Loucy (cell line): ENCODE data around the gene CHKB.

Experiments used
- H2AFZ ChIP-seq: fragments of 200-600 bp; sonication (generic); 2 replicates; pipeline ENCODE4 v1.6.0; 2016; ENCODE audit warnings: antibody characterized with exemption, mild to moderate bottlenecking, low read length, moderate library complexity
- H3F3A ChIP-seq: fragments of 200-600 bp; 2 replicates; pipeline ENCODE4 v1.6.0; 2016; ENCODE audit warnings: antibody characterized with exemption, low read depth, mild to moderate bottlenecking
- H3K27me3 ChIP-seq: fragments of 200-600 bp; sonication (generic); 2 replicates; pipeline ENCODE4 v1.6.1; 2014; ENCODE audit warnings: low read length, mild to moderate bottlenecking; ENCODE audit not compliant: insufficient read depth, poor library complexity, severe bottlenecking
- H3K36me3 ChIP-seq: fragments of 200-600 bp; sonication (generic); 2 replicates; pipeline ENCODE4 v1.6.1; 2016; ENCODE audit warnings: low read length; ENCODE audit not compliant: insufficient read depth
- H3K4me1 ChIP-seq: fragments of 200-600 bp; sonication (generic); 2 replicates; pipeline ENCODE4 v1.5.1; 2014; ENCODE audit warnings: low read length, mild to moderate bottlenecking; ENCODE audit not compliant: insufficient read depth, poor library complexity, severe bottlenecking
- H3K4me2 ChIP-seq: fragments of 200-600 bp; sonication (generic); 2 replicates; pipeline ENCODE4 v1.6.0; 2014; ENCODE audit warnings: antibody characterized with exemption, low read length, low read depth, mild to moderate bottlenecking; ENCODE audit not compliant: poor library complexity, severe bottlenecking
- H3K4me3 ChIP-seq: fragments of 200-600 bp; sonication (generic); 2 replicates; pipeline ENCODE4 v1.5.1; 2014; ENCODE audit warnings: low read length, mild to moderate bottlenecking, mixed read lengths; ENCODE audit not compliant: poor library complexity, severe bottlenecking
- H3K79me2 ChIP-seq: fragments of 200-600 bp; sonication (generic); 2 replicates; pipeline ENCODE4 v1.6.1; 2014; ENCODE audit warnings: low read length; ENCODE audit not compliant: insufficient read depth
- H3K9ac ChIP-seq: fragments of 200-600 bp; sonication (generic); 2 replicates; pipeline ENCODE4 v1.6.0; 2014; ENCODE audit warnings: mild to moderate bottlenecking, low read depth, low read length, moderate library complexity; ENCODE audit not compliant: poor library complexity, severe bottlenecking
- H3K9me2 ChIP-seq: fragments of 200-600 bp; sonication (generic); replicated peaks from 2 replicates; pipeline ENCODE4 v1.6.1; 2016; ENCODE audit warnings: low read depth, low read length, mixed read lengths
- H3K9me3 ChIP-seq: fragments of 200-600 bp; sonication (generic); 2 replicates; pipeline ENCODE4 v1.6.1; 2014; ENCODE audit warnings: mild to moderate bottlenecking, antibody characterized with exemption, low read length, low read depth; ENCODE audit not compliant: insufficient read depth
- H4K20me1 ChIP-seq: fragments of 200-600 bp; sonication (generic); 2 replicates; pipeline ENCODE4 v1.6.0; 2014; ENCODE audit warnings: antibody characterized with exemption, low read length, mild to moderate bottlenecking; ENCODE audit not compliant: insufficient read depth, poor library complexity, severe bottlenecking
- EZH2phosphoT487 ChIP-seq: fragments of 200-600 bp; IDR thresholded peaks from 2 replicates; pipeline ENCODE4 v1.6.1; 2018; ENCODE audit warnings: antibody characterized with exemption, mild to moderate bottlenecking, moderate library complexity, borderline replicate concordance
- TF ChIP-seq, protein P1 (sequence below): fragments of 200-600 bp; sonication (generic); conservative IDR thresholded peaks from 2 replicates; pipeline ENCODE4 v1.5.1; 2014; ENCODE audit warnings: mild to moderate bottlenecking, antibody characterized with exemption, low read length

The CHKB gene

DNA sequence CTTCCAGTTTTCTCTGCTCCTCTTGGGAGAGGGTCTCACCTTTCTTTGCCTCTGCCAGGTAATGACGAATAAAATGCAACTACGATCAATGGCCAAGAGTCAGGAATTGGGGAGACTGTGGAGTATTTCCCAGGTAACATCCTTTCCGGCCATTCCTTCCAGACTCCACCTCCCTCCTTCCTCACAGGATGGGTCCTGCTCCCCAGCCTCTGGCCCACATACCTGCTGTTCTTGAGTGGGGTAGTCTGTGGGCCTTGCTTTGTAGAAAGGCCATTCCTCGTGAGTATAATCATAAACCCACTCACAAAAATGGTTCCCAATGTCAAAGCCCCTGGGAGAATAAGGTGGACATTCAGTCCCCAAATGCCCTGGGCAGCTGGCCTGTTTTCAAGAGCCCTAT, 2.9 kb downstream of the CHKB start:
- H3K4me1 ChIP-seq, result peaks cover 18% of the 10 kb centered on the region
- no peaks in the 10 kb centered on the region for H3K27me3 ChIP-seq
- H3K4me3 ChIP-seq, result no peak overlapping the region
- no peak overlapping the region for H2AFZ ChIP-seq
- H3K36me3 ChIP-seq, result no peaks in the 10 kb centered on the region
- no peak for TF ChIP-seq EZH2phosphoT487
- TF ChIP-seq, protein P1, sequence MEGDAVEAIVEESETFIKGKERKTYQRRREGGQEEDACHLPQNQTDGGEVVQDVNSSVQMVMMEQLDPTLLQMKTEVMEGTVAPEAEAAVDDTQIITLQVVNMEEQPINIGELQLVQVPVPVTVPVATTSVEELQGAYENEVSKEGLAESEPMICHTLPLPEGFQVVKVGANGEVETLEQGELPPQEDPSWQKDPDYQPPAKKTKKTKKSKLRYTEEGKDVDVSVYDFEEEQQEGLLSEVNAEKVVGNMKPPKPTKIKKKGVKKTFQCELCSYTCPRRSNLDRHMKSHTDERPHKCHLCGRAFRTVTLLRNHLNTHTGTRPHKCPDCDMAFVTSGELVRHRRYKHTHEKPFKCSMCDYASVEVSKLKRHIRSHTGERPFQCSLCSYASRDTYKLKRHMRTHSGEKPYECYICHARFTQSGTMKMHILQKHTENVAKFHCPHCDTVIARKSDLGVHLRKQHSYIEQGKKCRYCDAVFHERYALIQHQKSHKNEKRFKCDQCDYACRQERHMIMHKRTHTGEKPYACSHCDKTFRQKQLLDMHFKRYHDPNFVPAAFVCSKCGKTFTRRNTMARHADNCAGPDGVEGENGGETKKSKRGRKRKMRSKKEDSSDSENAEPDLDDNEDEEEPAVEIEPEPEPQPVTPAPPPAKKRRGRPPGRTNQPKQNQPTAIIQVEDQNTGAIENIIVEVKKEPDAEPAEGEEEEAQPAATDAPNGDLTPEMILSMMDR, result no peak
- H3F3A ChIP-seq, result no peaks in the 10 kb centered on the region
- H3K9me2 ChIP-seq, result no peaks in the 10 kb centered on the region
- no peak overlapping the region for H3K9ac ChIP-seq
- no peaks in the 10 kb centered on the region for H3K9me3 ChIP-seq
- peaks cover 3% of the 10 kb centered on the region for H4K20me1 ChIP-seq
- peaks cover 24% of the 10 kb centered on the region for H3K79me2 ChIP-seq
- H3K4me2 ChIP-seq, result no peak overlapping the region

DNA sequence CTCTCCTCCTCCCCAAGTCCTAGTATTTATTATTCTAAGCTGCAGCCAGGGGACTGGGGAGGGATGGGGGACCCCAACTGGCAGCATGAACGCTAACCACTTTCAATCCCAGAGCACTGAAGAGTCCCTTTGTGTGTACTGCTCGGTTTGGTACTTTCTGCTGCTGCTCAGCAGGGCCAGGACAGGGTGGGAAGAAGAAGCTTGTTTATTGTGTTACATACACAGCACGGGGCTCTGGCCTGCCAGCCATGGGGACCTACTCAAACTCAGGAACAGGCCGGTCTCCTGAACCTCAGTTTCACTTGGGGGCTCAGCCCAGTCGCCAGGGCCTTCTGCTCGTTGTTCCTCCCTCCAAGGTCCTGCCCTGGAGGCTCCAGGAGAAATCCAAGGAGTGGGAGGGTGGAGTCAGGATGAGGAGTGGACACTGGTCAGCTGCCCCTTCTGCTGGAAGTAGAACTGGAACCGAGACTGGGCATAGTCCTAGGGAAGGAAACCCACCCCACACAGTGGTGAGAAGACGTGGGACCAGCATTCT, 3.8 kb downstream of the CHKB start:
- Histone ChIP-seq H3F3A (no peaks in the 10 kb centered on the region), H3K27me3 (no peaks in the 10 kb centered on the region), H3K4me1 (peaks cover 17% of the 10 kb centered on the region), H3K9me2 (no peaks in the 10 kb centered on the region), H3K9me3 (no peaks in the 10 kb centered on the region), H3K4me2 (no peak overlapping the region), H3K9ac (no peak overlapping the region), H2AFZ (no peak overlapping the region), H3K79me2 (peaks cover 24% of the 10 kb centered on the region), H3K36me3 (no peaks in the 10 kb centered on the region), H4K20me1 (peaks cover 3% of the 10 kb centered on the region), H3K4me3 (no peak overlapping the region)
- TF ChIP-seq EZH2phosphoT487, result no peak
- TF ChIP-seq, protein P1, result no peak

- TF ChIP-seq EZH2phosphoT487, result no peak
- TF ChIP-seq, protein P1, result no peak
- Histone ChIP-seq H3K4me2 (no peak within 1 kb of the TSS), H3K36me3 (no peaks in the 10 kb centered on the region), H3K79me2 (peaks cover 17% of the 10 kb centered on the region), H3K4me3 (no peak within 1 kb of the TSS), H4K20me1 (peaks cover 2% of the 10 kb centered on the region), H2AFZ (no peak within 1 kb of the TSS), H3F3A (no peaks in the 10 kb centered on the region), H3K4me1 (peaks cover 12% of the 10 kb centered on the region), H3K9me2 (no peaks in the 10 kb centered on the region), H3K9ac (no peak within 1 kb of the TSS), H3K27me3 (no peaks in the 10 kb centered on the region), H3K9me3 (no peaks in the 10 kb centered on the region)
These were observed 4.5 kb downstream of the CHKB start, which contains the start of gene CPT1B for GRCh38 chr22:50577987-50578775. CPT1B (minus strand) TSS chr22:50578427; CDS start chr22:50577915, 512 bp downstream.
